ENCODE results near the gene FBXL13.
"Not testable (repeated sequence)": the region's sequence is repeated elsewhere in the genome, so short reads cannot be mapped to it uniquely, and the experiment has no call there.

Gene FBXL13

GRCh38 chr7:102811942-102812678, 262.5 kb downstream of the FBXL13 start:
- DNase-seq: no peak

GRCh38 chr7:102810916-102811315, 263.7 kb downstream of the FBXL13 start:
- DNase-seq: no peak

- no peak for DNase-seq
These were observed 268.0 kb downstream of the FBXL13 start for GRCh38 chr7:102806613-102807012.

GRCh38 chr7:102795987-102796595, 278.5 kb downstream of the FBXL13 start:
- DNase-seq: not testable (repeated sequence)

GRCh38 chr7:102794567-102794966, 280.0 kb downstream of the FBXL13 start:
- DNase-seq: not testable (repeated sequence)

- not testable (repeated sequence) for DNase-seq
These were observed 282.8 kb downstream of the FBXL13 start for GRCh38 chr7:102791831-102792230.

- DNase-seq: not testable (repeated sequence)
These were observed 283.2 kb downstream of the FBXL13 start for GRCh38 chr7:102791367-102791766.

- not testable (repeated sequence) for DNase-seq
These were observed 284.1 kb downstream of the FBXL13 start for GRCh38 chr7:102790364-102791100.

GRCh38 chr7:102788770-102789169, 285.8 kb downstream of the FBXL13 start:
- DNase-seq: not testable (repeated sequence)

GRCh38 chr7:102780926-102781325, 293.7 kb downstream of the FBXL13 start:
- DNase-seq: not testable (repeated sequence)

- not testable (repeated sequence) for DNase-seq
These were observed 295.9 kb downstream of the FBXL13 start for GRCh38 chr7:102778663-102779062.

- DNase-seq: not testable (repeated sequence)
These were observed 298.4 kb downstream of the FBXL13 start for GRCh38 chr7:102776217-102776616.

GRCh38 chr7:102770467-102770866, 304.1 kb downstream of the FBXL13 start:
- not testable (repeated sequence) for DNase-seq

GRCh38 chr7:102769657-102770192, 304.9 kb downstream of the FBXL13 start:
- not testable (repeated sequence) for DNase-seq

- not testable (repeated sequence) for DNase-seq
These were observed 311.2 kb downstream of the FBXL13 start for GRCh38 chr7:102763295-102763905.
